OCI-LY3 (cell line): ENCODE results near the gene PIM3.

Experiments
- EZH2phosphoT487 ChIP-seq: fragments of 200-600 bp; shearing (Covaris generic); IDR thresholded peaks from 2 replicates; pipeline ENCODE4 v1.6.1; 2018; ENCODE audit warnings: antibody characterized with exemption, mixed run types, low read depth
- TF ChIP-seq, protein P1 (sequence below): fragments of 200-600, 300-600 bp; sonication (generic); IDR thresholded peaks from 2 replicates; pipeline ENCODE4 v1.5.1; 2014; ENCODE audit warnings: antibody characterized with exemption, low read length, low read depth

GRCh38 chr22:49942565-49943404 lies 17.8 kb upstream of the PIM3 start:
- TF ChIP-seq, protein P1, sequence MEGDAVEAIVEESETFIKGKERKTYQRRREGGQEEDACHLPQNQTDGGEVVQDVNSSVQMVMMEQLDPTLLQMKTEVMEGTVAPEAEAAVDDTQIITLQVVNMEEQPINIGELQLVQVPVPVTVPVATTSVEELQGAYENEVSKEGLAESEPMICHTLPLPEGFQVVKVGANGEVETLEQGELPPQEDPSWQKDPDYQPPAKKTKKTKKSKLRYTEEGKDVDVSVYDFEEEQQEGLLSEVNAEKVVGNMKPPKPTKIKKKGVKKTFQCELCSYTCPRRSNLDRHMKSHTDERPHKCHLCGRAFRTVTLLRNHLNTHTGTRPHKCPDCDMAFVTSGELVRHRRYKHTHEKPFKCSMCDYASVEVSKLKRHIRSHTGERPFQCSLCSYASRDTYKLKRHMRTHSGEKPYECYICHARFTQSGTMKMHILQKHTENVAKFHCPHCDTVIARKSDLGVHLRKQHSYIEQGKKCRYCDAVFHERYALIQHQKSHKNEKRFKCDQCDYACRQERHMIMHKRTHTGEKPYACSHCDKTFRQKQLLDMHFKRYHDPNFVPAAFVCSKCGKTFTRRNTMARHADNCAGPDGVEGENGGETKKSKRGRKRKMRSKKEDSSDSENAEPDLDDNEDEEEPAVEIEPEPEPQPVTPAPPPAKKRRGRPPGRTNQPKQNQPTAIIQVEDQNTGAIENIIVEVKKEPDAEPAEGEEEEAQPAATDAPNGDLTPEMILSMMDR, result no peak
- TF ChIP-seq EZH2phosphoT487, result no peak
